Astrocyte (in vitro differentiated cells and primary cell): ENCODE data around the gene CLDND1. TPM values are rescaled to one million over a fixed set of nuclear protein-coding genes. Genes with fewer than 3 reads are reported as not detected.

Experiments
- DNase-seq: peaks from one replicate; pipeline ENCODE4 v3.0.0-alpha.2; 2010; ENCODE audit warnings: low read depth
- FAIRE-seq: peaks from 2 replicates; lab custom pipeline; 2011; peaks lifted over from hg19 to GRCh38; lab: Jason Lieb, UNC
- H2AFZ ChIP-seq: 2 replicates; pipeline ENCODE4 v1.6.0; 2012; ENCODE audit warnings: low read depth, low read length, inconsistent platforms
- H3K27ac ChIP-seq: 2 replicates; pipeline ENCODE4 v1.5.1; 2011; ENCODE audit warnings: low read depth, low read length, inconsistent platforms
- H3K27me3 ChIP-seq: 2 replicates; pipeline ENCODE4 v1.6.0; 2011; ENCODE audit warnings: low read length, inconsistent platforms; ENCODE audit not compliant: insufficient read depth
- H3K36me3 ChIP-seq: 2 replicates; pipeline ENCODE4 v1.5.1; 2011; ENCODE audit warnings: low read length, inconsistent platforms; ENCODE audit not compliant: insufficient read depth
- H3K4me1 ChIP-seq: 2 replicates; pipeline ENCODE4 v1.5.1; 2011; ENCODE audit warnings: low read length, inconsistent platforms; ENCODE audit not compliant: insufficient read depth
- H3K4me2 ChIP-seq: 2 replicates; pipeline ENCODE4 v1.6.0; 2012; ENCODE audit warnings: low read length, inconsistent platforms
- H3K4me3 ChIP-seq: 2 replicates; pipeline ENCODE4 v1.5.1; 2011; ENCODE audit warnings: low read depth, mild to moderate bottlenecking, low read length, inconsistent platforms; ENCODE audit not compliant: insufficient read depth
- H3K79me2 ChIP-seq: 2 replicates; pipeline ENCODE4 v1.6.0; 2012; ENCODE audit warnings: mild to moderate bottlenecking, low read length, inconsistent platforms; ENCODE audit not compliant: insufficient read depth
- H3K9ac ChIP-seq: 2 replicates; pipeline ENCODE4 v1.6.0; 2012; ENCODE audit warnings: mild to moderate bottlenecking, low read length, inconsistent platforms
- H3K9me3 ChIP-seq: 2 replicates; pipeline ENCODE4 v1.5.1; 2012; ENCODE audit warnings: low read depth, mild to moderate bottlenecking, low read length, inconsistent platforms; ENCODE audit not compliant: insufficient read depth
- H4K20me1 ChIP-seq: 2 replicates; pipeline ENCODE4 v1.6.0; 2012; ENCODE audit warnings: low read length, inconsistent platforms; ENCODE audit not compliant: insufficient read depth
- H3K27ac Mint-ChIP-seq: one replicate; pipeline ENCODE4 v1.8.0; 2021; ENCODE audit warnings: mild to moderate bottlenecking, mixed read lengths; ENCODE audit not compliant: unreplicated experiment
- H3K27me3 Mint-ChIP-seq: one replicate; pipeline ENCODE4 v1.8.0; 2021; ENCODE audit warnings: low read depth, mixed read lengths; ENCODE audit not compliant: unreplicated experiment
- H3K36me3 Mint-ChIP-seq: one replicate; pipeline ENCODE4 v1.8.0; 2021; ENCODE audit warnings: low read depth, mixed read lengths; ENCODE audit not compliant: unreplicated experiment
- H3K4me1 Mint-ChIP-seq: one replicate; pipeline ENCODE4 v1.8.0; 2021; ENCODE audit warnings: low read depth, mixed read lengths; ENCODE audit not compliant: unreplicated experiment
- H3K4me3 Mint-ChIP-seq: one replicate; pipeline ENCODE4 v1.8.0; 2021; ENCODE audit warnings: mild to moderate bottlenecking, moderate library complexity, mixed read lengths; ENCODE audit not compliant: unreplicated experiment
- H3K9me3 Mint-ChIP-seq: one replicate; pipeline ENCODE4 v1.8.0; 2021; ENCODE audit warnings: mild to moderate bottlenecking, mixed read lengths; ENCODE audit not compliant: unreplicated experiment
- CTCF ChIP-seq: IDR thresholded peaks from 2 replicates; pipeline ENCODE4 v1.5.1; 2011; ENCODE audit warnings: low read depth, mild to moderate bottlenecking, inconsistent platforms, low read length, moderate library complexity; ENCODE audit not compliant: insufficient read depth
- EZH2 ChIP-seq: IDR thresholded peaks from 2 replicates; pipeline ENCODE4 v1.6.1; 2012; ENCODE audit warnings: mild to moderate bottlenecking, low read length, inconsistent platforms; ENCODE audit not compliant: insufficient read depth
- total RNA-seq: library from RNA; stranded (reverse); gene quantifications from 2 replicates; pipeline ENCODE4 v1.2.1, GENCODE V29; 2021

The CLDND1 gene
- total RNA-seq, 1 donor from 2014 or later, result 104 TPM

DNA sequence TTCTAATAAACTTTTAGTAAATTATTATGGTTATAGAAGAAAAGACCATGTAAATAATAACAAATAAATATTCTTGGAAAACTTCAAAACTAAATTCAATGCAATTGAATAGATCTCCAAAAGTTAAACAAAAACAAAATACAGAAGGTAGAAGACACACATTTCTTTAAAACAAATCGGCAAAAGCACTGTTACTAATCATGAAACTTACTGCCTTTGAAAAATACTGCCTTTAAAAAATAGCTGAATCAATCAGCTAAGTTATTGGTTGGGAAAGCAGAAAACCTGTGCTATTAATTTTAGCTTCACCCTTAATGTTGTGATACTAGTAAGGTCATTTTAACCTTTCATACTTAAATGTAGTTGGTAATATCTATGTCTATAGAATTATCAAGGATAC lies 12.0 kb upstream of the CLDND1 start:
- no peak overlapping the region for H3K27ac Mint-ChIP-seq
- no peaks in the 10 kb centered on the region for H3K9me3 ChIP-seq
- no peak overlapping the region for H2AFZ ChIP-seq
- H3K4me1 Mint-ChIP-seq, result no peaks in the 10 kb centered on the region
- H3K9me3 Mint-ChIP-seq, result no peaks in the 10 kb centered on the region
- H3K27me3 Mint-ChIP-seq, result no peaks in the 10 kb centered on the region
- no peak overlapping the region for H3K4me2 ChIP-seq
- H3K4me3 ChIP-seq, result no peak overlapping the region
- H4K20me1 ChIP-seq, result no peaks in the 10 kb centered on the region
- no peak overlapping the region for H3K4me3 Mint-ChIP-seq
- no peak overlapping the region for H3K9ac ChIP-seq
- no peaks in the 10 kb centered on the region for H3K4me1 ChIP-seq
- H3K27ac ChIP-seq, result no peak overlapping the region
- H3K36me3 ChIP-seq, result no peaks in the 10 kb centered on the region
- no peaks in the 10 kb centered on the region for H3K79me2 ChIP-seq
- no peak for DNase-seq
- H3K36me3 Mint-ChIP-seq, result no peaks in the 10 kb centered on the region
- no peak for FAIRE-seq
- H3K27me3 ChIP-seq, result no peaks in the 10 kb centered on the region
- no peak for TF ChIP-seq EZH2

DNA sequence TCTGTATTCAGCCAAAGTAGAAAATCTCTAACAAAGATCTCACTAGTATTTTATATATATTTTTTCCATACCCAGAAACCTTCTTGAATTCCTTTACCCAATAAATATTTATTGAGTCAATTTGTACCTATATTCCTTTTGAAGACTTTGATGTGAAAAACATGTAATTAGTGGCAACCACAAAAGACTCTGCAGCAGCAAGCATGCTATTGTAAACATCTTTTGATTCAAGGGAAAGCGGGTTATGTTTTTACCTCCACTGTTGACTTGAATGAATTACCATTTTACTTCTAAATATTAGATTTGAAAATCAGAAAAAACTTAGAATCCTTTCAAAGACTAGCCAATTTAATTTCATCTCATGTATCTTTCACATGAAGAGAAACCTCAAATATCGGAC lies 11.5 kb upstream of the CLDND1 start:
- no peak for TF ChIP-seq EZH2
- TF ChIP-seq CTCF, result no peak
- Mint-ChIP-seq H3K27ac (no peak overlapping the region), H3K4me3 (no peak overlapping the region), H3K27me3 (no peaks in the 10 kb centered on the region), H3K9me3 (no peaks in the 10 kb centered on the region), H3K4me1 (no peaks in the 10 kb centered on the region), H3K36me3 (no peaks in the 10 kb centered on the region)
- H3K9me3 ChIP-seq, result no peaks in the 10 kb centered on the region
- no peaks in the 10 kb centered on the region for H3K79me2 ChIP-seq
- H3K27me3 ChIP-seq, result no peaks in the 10 kb centered on the region
- H3K4me3 ChIP-seq, result no peak overlapping the region
- H3K4me1 ChIP-seq, result no peaks in the 10 kb centered on the region
- FAIRE-seq (no peak), DNase-seq (no peak)
- no peak overlapping the region for H3K4me2 ChIP-seq
- H3K27ac ChIP-seq, result no peak overlapping the region
- H3K9ac ChIP-seq, result no peak overlapping the region
- H3K36me3 ChIP-seq, result no peaks in the 10 kb centered on the region
- H4K20me1 ChIP-seq, result no peaks in the 10 kb centered on the region
- no peak overlapping the region for H2AFZ ChIP-seq

GRCh38 chr3:98532709-98533571 lies 10.2 kb upstream of the CLDND1 start:
- DNase-seq, result no peak
- H3K27me3 Mint-ChIP-seq, result no peaks in the 10 kb centered on the region
- H3K27ac Mint-ChIP-seq, result no peak overlapping the region
- no peak for FAIRE-seq
- Histone ChIP-seq H3K27me3 (no peaks in the 10 kb centered on the region), H3K79me2 (no peaks in the 10 kb centered on the region), H3K9ac (no peak overlapping the region), H3K4me3 (no peak overlapping the region), H3K9me3 (no peaks in the 10 kb centered on the region), H4K20me1 (no peaks in the 10 kb centered on the region), H2AFZ (no peak overlapping the region), H3K36me3 (no peaks in the 10 kb centered on the region), H3K4me1 (no peaks in the 10 kb centered on the region), H3K4me2 (no peak overlapping the region), H3K27ac (no peak overlapping the region)
- no peaks in the 10 kb centered on the region for H3K4me1 Mint-ChIP-seq
- no peaks in the 10 kb centered on the region for H3K36me3 Mint-ChIP-seq
- TF ChIP-seq CTCF (no peak), EZH2 (no peak)
- H3K9me3 Mint-ChIP-seq, result no peaks in the 10 kb centered on the region
- H3K4me3 Mint-ChIP-seq, result no peak overlapping the region
